Neuronal stem cell (in vitro differentiated cells): ENCODE measurements around the gene PLBD1.

Experiments
- DNase-seq: peaks from one replicate; pipeline ENCODE4 v3.0.0-alpha.2; 2013; ENCODE audit warnings: low spot score
- H2AFZ ChIP-seq: one replicate; pipeline ENCODE4 v1.6.1; 2013; ENCODE audit warnings: mild to moderate bottlenecking, low read length, inconsistent platforms
- H2AK5ac ChIP-seq: 2 replicates; pipeline ENCODE4 v1.6.1; 2013; ENCODE audit warnings: low read depth, mild to moderate bottlenecking, inconsistent platforms, low read length, moderate library complexity, mixed read lengths
- H2BK120ac ChIP-seq: 2 replicates; pipeline ENCODE4 v1.6.1; 2013; ENCODE audit warnings: low read depth, mild to moderate bottlenecking, inconsistent platforms, low read length, moderate library complexity, mixed read lengths
- H2BK12ac ChIP-seq: one replicate; pipeline ENCODE4 v1.6.1; 2013; ENCODE audit warnings: low read length, inconsistent platforms
- H2BK15ac ChIP-seq: 2 replicates; pipeline ENCODE4 v1.6.1; 2013; ENCODE audit warnings: mild to moderate bottlenecking, low read length, inconsistent platforms, mixed read lengths
- H2BK5ac ChIP-seq: one replicate; pipeline ENCODE4 v1.6.1; 2013; ENCODE audit warnings: inconsistent platforms, mild to moderate bottlenecking, low read length, moderate library complexity
- H3K14ac ChIP-seq: one replicate; pipeline ENCODE4 v1.6.1; 2013; ENCODE audit warnings: low read length, inconsistent platforms
- H3K18ac ChIP-seq: 2 replicates; pipeline ENCODE4 v1.6.1; 2013; ENCODE audit warnings: low read length, inconsistent platforms
- H3K23ac ChIP-seq: 2 replicates; pipeline ENCODE4 v1.6.1; 2013; ENCODE audit warnings: low read depth, mild to moderate bottlenecking, mixed read lengths, low read length, inconsistent platforms; ENCODE audit not compliant: poor library complexity
- H3K27ac ChIP-seq: replicated peaks from 3 replicates; pipeline ENCODE4 v1.5.1; 2013; ENCODE audit warnings: low read length, inconsistent platforms
- H3K27me3 ChIP-seq, 3 experiments: 2 replicates each; pipeline ENCODE4 v1.6.1; 2013; ENCODE audit warnings: low read length in 3 of 3, mild to moderate bottlenecking in 2 of 3, inconsistent platforms in 1 of 3, low read depth in 1 of 3, mixed read lengths in 1 of 3, moderate library complexity in 1 of 3; ENCODE audit not compliant: control insufficient read depth in 3 of 3, insufficient read depth in 3 of 3
- H3K36me3 ChIP-seq, 2 donors: replicated peaks in 1 of 2; 2 replicates each; pipeline ENCODE4 v1.6.1; 2013; ENCODE audit warnings: low read length in 2 of 2; ENCODE audit not compliant: control insufficient read depth in 2 of 2, insufficient read depth in 2 of 2
- H3K4ac ChIP-seq: 2 replicates; pipeline ENCODE4 v1.6.1; 2013; ENCODE audit warnings: inconsistent platforms, mild to moderate bottlenecking, low read length, moderate library complexity
- H3K4me1 ChIP-seq, 2 donors: 1 replicate in 1 of 2; 2 replicates in 1 of 2; pipeline ENCODE4 v1.6.1; 2013; ENCODE audit warnings: low read length in 2 of 2, low read depth in 1 of 2; ENCODE audit not compliant: control insufficient read depth in 2 of 2, insufficient read depth in 1 of 2
- H3K4me2 ChIP-seq: one replicate; pipeline ENCODE4 v1.6.1; 2013; ENCODE audit warnings: mild to moderate bottlenecking, low read length, inconsistent platforms; ENCODE audit not compliant: insufficient read depth, poor library complexity, severe bottlenecking
- H3K4me3 ChIP-seq, 2 donors: 2 replicates each; pipeline ENCODE4 v1.5.1; 2013; ENCODE audit warnings: low read length in 2 of 2, mild to moderate bottlenecking in 2 of 2, inconsistent platforms in 1 of 2, moderate library complexity in 1 of 2
- H3K79me1 ChIP-seq: one replicate; pipeline ENCODE4 v1.6.1; 2013; ENCODE audit warnings: low read depth, mild to moderate bottlenecking, inconsistent platforms, low read length, moderate library complexity
- H3K9ac ChIP-seq: one replicate; pipeline ENCODE4 v1.6.1; 2013; ENCODE audit warnings: mild to moderate bottlenecking, low read depth, low read length, inconsistent platforms; ENCODE audit not compliant: poor library complexity
- H3K9me3 ChIP-seq, 2 donors: replicated peaks in 1 of 2; 2 replicates each; pipeline versions ENCODE3 to v1.6.1; 2013; ENCODE audit warnings: low read length in 2 of 2, mild to moderate bottlenecking in 2 of 2, inconsistent platforms in 1 of 2, low read depth in 1 of 2, mixed read lengths in 1 of 2, moderate library complexity in 1 of 2; ENCODE audit not compliant: control insufficient read depth in 2 of 2, insufficient read depth in 1 of 2
- H4K8ac ChIP-seq: one replicate; pipeline ENCODE4 v1.6.1; 2013; ENCODE audit warnings: low read depth, mild to moderate bottlenecking, inconsistent platforms, low read length, moderate library complexity
- H4K91ac ChIP-seq: one replicate; pipeline ENCODE4 v1.6.1; 2013; ENCODE audit warnings: low read length, low read depth, mild to moderate bottlenecking, inconsistent platforms; ENCODE audit not compliant: poor library complexity
- WGBS, 2 donors: extraction: QIAGEN DNeasy Blood & Tissue Kit; methylation state at CpG; one replicate each; pipeline ENCODE4 v1.1.7; 2013; ENCODE audit warnings: missing lambda C conversion rate in 2 of 2, mixed read lengths in 1 of 2; ENCODE audit not compliant: insufficient read length in 2 of 2, insufficient replicate concordance in 1 of 2; ENCODE audit errors: extremely low coverage in 2 of 2; 5-methylcytosine and 5-hydroxymethylcytosine counted together

PLBD1 gene

DNA sequence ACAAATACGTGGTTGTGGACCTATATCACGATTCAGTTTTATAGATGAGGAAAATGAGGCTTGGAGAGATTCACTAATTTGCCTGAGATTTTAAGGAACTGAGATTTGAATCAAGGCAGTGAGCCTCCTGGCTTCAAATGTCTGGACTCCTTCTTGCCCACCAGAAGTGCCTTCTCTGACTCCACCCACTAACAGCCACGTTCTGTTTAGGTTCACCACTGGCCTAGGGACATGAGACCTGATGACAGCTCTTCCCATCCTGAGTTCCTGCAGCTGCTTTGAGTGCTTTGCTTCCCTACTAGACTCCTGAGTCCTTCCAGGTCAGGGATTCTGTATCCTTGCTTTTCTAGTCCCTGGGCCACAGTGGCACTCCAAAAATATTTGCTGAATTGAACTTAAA is 57.1 kb downstream of the PLBD1 start:
- no peak overlapping the region for H2BK120ac ChIP-seq
- no peak overlapping the region for H3K27ac ChIP-seq
- H3K18ac ChIP-seq = no peak overlapping the region
- H2BK12ac ChIP-seq = no peak overlapping the region
- no peak overlapping the region for H3K4ac ChIP-seq
- H3K9ac ChIP-seq = no peak overlapping the region
- no peak overlapping the region for H2AK5ac ChIP-seq
- H3K14ac ChIP-seq = no peak overlapping the region
- no CpG with 5 or more reads among the region's 3 CpGs for WGBS, 2 donors
- H4K8ac ChIP-seq = no peak overlapping the region
- H3K23ac ChIP-seq = no peak overlapping the region
- H3K36me3 ChIP-seq = peaks cover 0 to 7% of the 10 kb centered on the region in 2 donors
- no peaks in the 10 kb centered on the region for H3K9me3 ChIP-seq
- no peak overlapping the region for H4K91ac ChIP-seq
- H3K27me3 ChIP-seq = no peaks in the 10 kb centered on the region
- no peak overlapping the region for H3K4me2 ChIP-seq
- no peak overlapping the region for H2BK15ac ChIP-seq
- H2AFZ ChIP-seq = no peak overlapping the region
- H2BK5ac ChIP-seq = no peak overlapping the region
- no peaks in the 10 kb centered on the region for H3K4me1 ChIP-seq
- no peak for DNase-seq
- H3K79me1 ChIP-seq = no peaks in the 10 kb centered on the region
- no peak overlapping the region for H3K4me3 ChIP-seq

DNA sequence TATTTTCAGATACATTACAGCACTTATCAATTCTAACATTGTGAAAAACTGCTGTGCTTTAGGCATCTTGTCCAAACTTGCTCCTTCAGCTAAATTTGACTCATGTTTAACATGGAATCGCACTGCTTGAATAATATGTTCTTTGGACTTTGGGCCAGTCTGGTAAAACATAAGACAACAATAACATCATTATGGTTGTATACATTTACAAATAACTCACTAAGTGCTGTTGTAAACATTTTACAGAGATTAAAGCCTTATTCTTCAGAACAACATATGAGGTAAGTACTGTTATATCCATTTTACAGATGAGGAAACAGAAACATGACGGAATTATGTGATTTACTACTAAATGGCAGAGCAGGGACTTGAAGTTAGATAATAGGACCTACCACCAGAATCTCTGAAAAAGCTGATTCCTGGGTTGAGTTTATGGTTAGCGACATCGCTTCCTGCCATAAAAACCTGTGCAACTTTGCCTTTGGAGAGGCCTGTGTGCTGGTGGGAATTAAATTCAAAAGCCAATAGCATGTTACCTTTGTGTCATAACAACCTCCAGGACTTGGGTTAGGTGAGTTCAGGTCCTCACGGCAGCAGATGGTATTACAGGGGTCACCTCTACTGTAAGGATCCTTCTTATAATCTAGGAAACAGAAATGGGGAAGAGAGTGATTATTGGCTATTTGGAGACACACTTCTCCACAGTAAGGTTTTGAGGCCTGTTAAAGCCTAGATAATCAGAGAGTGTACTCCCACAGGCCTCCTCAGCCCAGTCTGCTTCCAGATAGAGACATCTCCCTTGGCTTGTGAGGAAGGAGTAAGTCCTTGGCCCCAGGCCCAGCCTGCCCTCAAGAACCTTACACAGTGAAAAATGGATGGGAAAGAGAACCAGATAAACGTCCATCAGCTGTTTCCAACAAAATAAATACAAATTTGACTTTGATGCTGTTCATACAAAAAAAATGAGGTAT is 61.8 kb downstream of the PLBD1 start:
- Histone ChIP-seq H2AK5ac (no peak overlapping the region), H3K4me2 (no peak overlapping the region), H2AFZ (no peak overlapping the region), H3K36me3 (peaks cover 0 to 48% of the 10 kb centered on the region in 2 donors), H2BK120ac (no peak overlapping the region), H3K9me3 (no peaks in the 10 kb centered on the region), H3K79me1 (no peaks in the 10 kb centered on the region), H3K27me3 (no peaks in the 10 kb centered on the region), H4K91ac (no peak overlapping the region), H2BK15ac (no peak overlapping the region), H3K23ac (no peak overlapping the region), H3K18ac (no peak overlapping the region), H3K14ac (no peak overlapping the region), H2BK12ac (no peak overlapping the region), H3K4me1 (no peaks in the 10 kb centered on the region), H4K8ac (no peak overlapping the region), H2BK5ac (no peak overlapping the region), H3K4ac (no peak overlapping the region), H3K27ac (no peak overlapping the region), H3K4me3 (no peak overlapping the region), H3K9ac (no peak overlapping the region)
- no CpG with 5 or more reads among the region's 6 CpGs for WGBS, 2 donors
- no peak for DNase-seq

DNA sequence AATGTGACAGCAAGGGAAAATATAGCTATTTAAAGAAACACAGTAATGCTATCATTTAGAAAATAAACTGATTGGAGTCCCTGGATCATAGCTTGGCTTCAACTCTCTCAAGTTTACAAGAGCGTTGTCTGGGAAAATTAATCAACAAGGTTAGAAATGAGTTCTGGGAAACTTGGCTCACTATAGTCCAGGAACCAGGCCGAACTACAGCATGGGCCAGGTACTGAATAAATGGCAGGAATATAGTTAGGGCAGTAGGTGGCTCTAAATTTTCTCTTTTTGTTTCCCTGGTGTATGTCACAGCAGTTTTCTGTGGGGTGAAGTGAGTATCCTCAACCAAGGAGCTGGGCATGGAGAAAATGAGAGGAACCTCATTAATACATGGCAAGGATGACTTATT is 72.4 kb downstream of the PLBD1 start:
- Histone ChIP-seq H3K14ac (no peak overlapping the region), H3K4me3 (no peak overlapping the region), H3K18ac (no peak overlapping the region), H3K4me2 (no peak overlapping the region), H2BK15ac (no peak overlapping the region), H2AFZ (no peak overlapping the region), H2BK120ac (no peak overlapping the region), H2AK5ac (no peak overlapping the region), H3K79me1 (no peaks in the 10 kb centered on the region), H2BK5ac (no peak overlapping the region), H3K4me1 (no peaks in the 10 kb centered on the region), H3K4ac (no peak overlapping the region), H2BK12ac (no peak overlapping the region), H4K91ac (no peak overlapping the region), H4K8ac (no peak overlapping the region), H3K9me3 (peaks cover 0 to 20% of the 10 kb centered on the region in 2 donors), H3K9ac (no peak overlapping the region), H3K27ac (no peak overlapping the region), H3K23ac (no peak overlapping the region), H3K27me3 (no peaks in the 10 kb centered on the region), H3K36me3 (peaks cover 27 to 90% of the 10 kb centered on the region in 2 donors)
- no peak for DNase-seq
- WGBS, 2 donors = no CpG with 5 or more reads among the region's 2 CpGs

DNA sequence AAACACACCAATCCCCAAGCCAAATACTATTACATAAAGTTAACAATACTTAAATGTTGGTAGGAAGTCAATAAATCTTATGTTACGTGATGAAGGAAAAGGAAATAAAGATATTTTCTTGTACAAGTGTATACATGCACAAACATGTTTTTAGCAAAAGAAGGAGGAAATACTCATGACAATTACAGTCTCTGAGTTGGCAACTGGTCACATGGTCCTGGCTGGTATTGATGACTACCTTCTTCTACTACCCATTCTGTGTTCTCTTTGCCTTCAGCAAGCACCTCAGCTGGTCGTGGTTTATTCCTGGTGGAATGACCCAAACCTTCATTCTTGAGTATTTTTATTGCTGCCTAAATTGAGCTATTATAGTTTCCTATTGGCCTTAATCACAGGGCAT is 84.8 kb downstream of the PLBD1 start:
- peaks cover 32 to 98% of the 10 kb centered on the region in 2 donors for H3K36me3 ChIP-seq
- no peak overlapping the region for H3K14ac ChIP-seq
- H2BK15ac ChIP-seq = no peak overlapping the region
- no peak overlapping the region for H2AK5ac ChIP-seq
- DNase-seq = no peak
- H2BK120ac ChIP-seq = no peak overlapping the region
- no peak overlapping the region for H3K4ac ChIP-seq
- no peaks in the 10 kb centered on the region for H3K79me1 ChIP-seq
- H3K4me3 ChIP-seq = no peak overlapping the region
- no peak overlapping the region for H3K9ac ChIP-seq
- no peak overlapping the region for H3K23ac ChIP-seq
- no peak overlapping the region for H2BK12ac ChIP-seq
- no peak overlapping the region for H3K18ac ChIP-seq
- WGBS, 2 donors = no CpG with 5 or more reads among the region's 2 CpGs
- H3K9me3 ChIP-seq = peaks cover 0 to 6% of the 10 kb centered on the region in 2 donors
- no peak overlapping the region for H2BK5ac ChIP-seq
- no peak overlapping the region for H2AFZ ChIP-seq
- H3K4me1 ChIP-seq = no peaks in the 10 kb centered on the region
- no peak overlapping the region for H4K91ac ChIP-seq
- no peak overlapping the region for H3K27ac ChIP-seq
- no peak overlapping the region for H3K4me2 ChIP-seq
- H4K8ac ChIP-seq = no peak overlapping the region
- no peaks in the 10 kb centered on the region for H3K27me3 ChIP-seq
